ENCODE data around the gene HGFAC.

DNA sequence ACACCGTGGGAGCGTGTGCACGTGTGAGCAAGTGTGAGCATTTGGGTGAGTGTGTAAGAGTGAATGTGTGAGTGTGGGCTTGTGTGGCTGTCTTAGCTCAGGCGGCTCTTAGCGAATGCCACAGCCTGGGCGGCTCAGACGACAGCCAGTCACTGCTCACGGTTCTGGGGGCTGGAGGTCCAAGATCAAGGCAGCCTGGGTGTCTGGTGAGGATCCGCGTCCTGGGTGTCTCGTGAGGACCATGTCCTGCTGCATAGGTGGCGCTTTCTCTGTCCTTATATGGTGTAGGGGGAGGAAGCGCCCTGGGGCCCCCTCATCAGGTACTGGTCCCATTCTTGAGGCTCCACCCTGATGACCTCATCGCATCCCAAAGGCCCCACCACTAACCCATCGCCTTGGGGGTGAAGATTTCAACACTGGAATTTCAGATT, 25.8 kb downstream of the HGFAC start:
- TF ChIP-seq POLR2A (IDR thresholded peaks at IDR 0.05; ENCODE audit: low read depth) (no peak), POLR2AphosphoS5 (IDR thresholded peaks at IDR 0.05) (no peak), EP300 (IDR thresholded peaks at IDR 0.05) (no peak)
- TF ChIP-seq, protein P1, sequence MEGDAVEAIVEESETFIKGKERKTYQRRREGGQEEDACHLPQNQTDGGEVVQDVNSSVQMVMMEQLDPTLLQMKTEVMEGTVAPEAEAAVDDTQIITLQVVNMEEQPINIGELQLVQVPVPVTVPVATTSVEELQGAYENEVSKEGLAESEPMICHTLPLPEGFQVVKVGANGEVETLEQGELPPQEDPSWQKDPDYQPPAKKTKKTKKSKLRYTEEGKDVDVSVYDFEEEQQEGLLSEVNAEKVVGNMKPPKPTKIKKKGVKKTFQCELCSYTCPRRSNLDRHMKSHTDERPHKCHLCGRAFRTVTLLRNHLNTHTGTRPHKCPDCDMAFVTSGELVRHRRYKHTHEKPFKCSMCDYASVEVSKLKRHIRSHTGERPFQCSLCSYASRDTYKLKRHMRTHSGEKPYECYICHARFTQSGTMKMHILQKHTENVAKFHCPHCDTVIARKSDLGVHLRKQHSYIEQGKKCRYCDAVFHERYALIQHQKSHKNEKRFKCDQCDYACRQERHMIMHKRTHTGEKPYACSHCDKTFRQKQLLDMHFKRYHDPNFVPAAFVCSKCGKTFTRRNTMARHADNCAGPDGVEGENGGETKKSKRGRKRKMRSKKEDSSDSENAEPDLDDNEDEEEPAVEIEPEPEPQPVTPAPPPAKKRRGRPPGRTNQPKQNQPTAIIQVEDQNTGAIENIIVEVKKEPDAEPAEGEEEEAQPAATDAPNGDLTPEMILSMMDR (IDR thresholded peaks at IDR 0.05): no peak
